SK-N-SH (cell line): ENCODE measurements around the gene TOR4A. TPM values are rescaled to one million over a fixed set of nuclear protein-coding genes. Genes with fewer than 3 reads are reported as not detected.

Experiments
- CTCF ChIA-PET: fragments of 300-600, 350-600 bp; formaldehyde crosslinking; extraction: SDS; loops from one replicate; lab custom pipeline; 2021; lab: Yijun Ruan, JAX
- POLR2A ChIA-PET: fragments of 350-600 bp; sonication (Branson Sonifier 250); formaldehyde crosslinking; extraction: SDS; loops from one replicate; lab custom pipeline; 2020; ENCODE audit warnings: antibody characterized with exemption, inconsistent platforms; lab: Yijun Ruan, JAX
- DNase-seq: peaks from one replicate; pipeline ENCODE4 v3.0.0; 2012
- H2AFZ ChIP-seq: fragments of 200-600 bp; sonication (generic); 2 replicates; pipeline ENCODE4 v1.8.1; 2016; ENCODE audit warnings: antibody characterized with exemption, mild to moderate bottlenecking, low read depth
- H3F3A ChIP-seq: fragments of 200-600 bp; sonication (generic); replicated peaks from 2 replicates; pipeline ENCODE3; 2016; ENCODE audit warnings: antibody characterized with exemption, mild to moderate bottlenecking; ENCODE audit not compliant: insufficient read depth
- H3K27ac ChIP-seq, 2 experiments: fragments of 200-500 bp in 1 of 2; fragments of 200-600 bp in 1 of 2; sonication (Bioruptor generic) in 1 of 2; sonication (generic), shearing (Covaris generic) in 1 of 2; 2 replicates each; pipeline versions ENCODE4 v1.5.1 to v1.6.1; 2014 to 2016; ENCODE audit warnings: low read depth in 2 of 2, inconsistent platforms in 1 of 2, low read length in 1 of 2, mild to moderate bottlenecking in 1 of 2, mixed read lengths in 1 of 2
- H3K27me3 ChIP-seq: fragments of 200-600 bp; sonication (generic), shearing (Covaris generic); 2 replicates; pipeline ENCODE4 v1.6.1; 2016; ENCODE audit warnings: mixed run types; ENCODE audit not compliant: insufficient read depth
- H3K36me3 ChIP-seq, 2 experiments: fragments of 200-500 bp in 1 of 2; fragments of 200-600 bp in 1 of 2; sonication (Bioruptor generic) in 1 of 2; sonication (generic) in 1 of 2; replicated peaks in 1 of 2; 2 replicates each; pipeline versions ENCODE3 to v1.5.1; 2014 to 2016; ENCODE audit warnings: low read length in 1 of 2, mild to moderate bottlenecking in 1 of 2; ENCODE audit not compliant: insufficient read depth in 2 of 2, control insufficient read depth in 1 of 2
- H3K4me1 ChIP-seq, 2 experiments: fragments of 200-500 bp in 1 of 2; fragments of 200-600 bp in 1 of 2; sonication (Bioruptor generic) in 1 of 2; sonication (generic), shearing (Covaris generic) in 1 of 2; 2 replicates each; pipeline versions ENCODE4 v1.5.1 to v1.6.1; 2014 to 2016; ENCODE audit warnings: low read depth in 1 of 2, low read length in 1 of 2, mixed run types in 1 of 2; ENCODE audit not compliant: insufficient read depth in 2 of 2, control insufficient read depth in 1 of 2
- H3K4me2 ChIP-seq: fragments of 200-600 bp; sonication (generic), shearing (Covaris generic); 2 replicates; pipeline ENCODE4 v1.6.1; 2017; ENCODE audit warnings: mixed run types
- H3K4me3 ChIP-seq, 2 experiments: fragments of 200-500 bp in 1 of 2; fragments of 200-600 bp in 1 of 2; sonication (Bioruptor generic) in 1 of 2; sonication (generic), shearing (Covaris generic) in 1 of 2; 2 replicates each; pipeline versions ENCODE4 v1.5.1 to v1.8.1; 2014 to 2016; ENCODE audit warnings: low read depth in 2 of 2, inconsistent platforms in 1 of 2, low read length in 1 of 2, mild to moderate bottlenecking in 1 of 2, mixed read lengths in 1 of 2, moderate library complexity in 1 of 2
- H3K79me2 ChIP-seq: fragments of 200-600 bp; sonication (generic); 2 replicates; pipeline ENCODE4 v1.8.1; 2017; ENCODE audit warnings: mild to moderate bottlenecking; ENCODE audit not compliant: insufficient read depth
- H3K9ac ChIP-seq: fragments of 200-600 bp; sonication (generic); 2 replicates; pipeline ENCODE4 v1.6.1; 2017; ENCODE audit warnings: mixed run types
- H3K9me2 ChIP-seq: fragments of 200-600 bp; sonication (generic); 2 replicates; pipeline ENCODE4 v1.6.1; 2017; ENCODE audit warnings: mixed run types
- H3K9me3 ChIP-seq: fragments of 200-600 bp; sonication (generic); 2 replicates; pipeline ENCODE4 v1.6.1; 2017; ENCODE audit warnings: mixed run types, mild to moderate bottlenecking, moderate library complexity
- H4K20me1 ChIP-seq: fragments of 200-600 bp; sonication (generic); 2 replicates; pipeline ENCODE4 v1.6.1; 2017; ENCODE audit warnings: mild to moderate bottlenecking, mixed run types; ENCODE audit not compliant: insufficient read depth
- CTCF ChIP-seq: fragments of 200-600 bp; sonication (generic); IDR thresholded peaks from 2 replicates; pipeline ENCODE4 v1.6.1; 2017; ENCODE audit warnings: antibody characterized with exemption, mild to moderate bottlenecking, moderate library complexity
- ELF1 ChIP-seq: IDR thresholded peaks from 2 replicates; pipeline ENCODE4 v1.4.0; 2012
- EP300 ChIP-seq, 2 experiments: IDR thresholded peaks; 2 replicates each; pipeline versions ENCODE4 v1.4.0 to v1.6.1; 2012; ENCODE audit warnings: borderline replicate concordance in 1 of 2, low read depth in 1 of 2, low read length in 1 of 2
- EZH2phosphoT487 ChIP-seq: fragments of 200-600 bp; sonication (generic); IDR thresholded peaks from 2 replicates; pipeline ENCODE4 v1.6.1; 2017; ENCODE audit warnings: low read depth, mixed run types, mild to moderate bottlenecking, antibody characterized with exemption, moderate library complexity, borderline replicate concordance
- FOSL2 ChIP-seq: IDR thresholded peaks from 2 replicates; pipeline ENCODE4 v1.4.0; 2012; ENCODE audit warnings: low read depth, mild to moderate bottlenecking, moderate library complexity, borderline replicate concordance
- IRF3 ChIP-seq: fragments of 150-350 bp; IDR thresholded peaks from 2 replicates; pipeline ENCODE4 v1.6.1; 2016; ENCODE audit warnings: mild to moderate bottlenecking, low read depth, low read length
- JUND ChIP-seq: IDR thresholded peaks from 2 replicates; pipeline ENCODE4 v1.4.0; 2012
- MXI1 ChIP-seq: IDR thresholded peaks from 2 replicates; pipeline ENCODE4 v1.6.1; 2012; ENCODE audit warnings: mild to moderate bottlenecking, low read depth, low read length, improper control_type of control experiment
- NFIC ChIP-seq: IDR thresholded peaks from 2 replicates; pipeline ENCODE4 v1.4.0; 2012; ENCODE audit warnings: borderline replicate concordance
- NRF1 ChIP-seq: IDR thresholded peaks from 2 replicates; pipeline ENCODE4 v1.6.1; 2012; ENCODE audit warnings: low read depth, mild to moderate bottlenecking, low read length
- PBX3 ChIP-seq: IDR thresholded peaks from 2 replicates; pipeline ENCODE4; 2012
- RAD21 ChIP-seq: IDR thresholded peaks from 2 replicates; pipeline ENCODE4 v1.6.1; 2012; ENCODE audit warnings: mild to moderate bottlenecking, low read length
- RCOR1 ChIP-seq: fragments of 150-350 bp; IDR thresholded peaks from 2 replicates; pipeline ENCODE4 v1.6.1; 2017; ENCODE audit warnings: antibody characterized with exemption, low read length
- RFX5 ChIP-seq: IDR thresholded peaks from 2 replicates; pipeline ENCODE4 v1.6.1; 2012; ENCODE audit warnings: mild to moderate bottlenecking, improper control_type of control experiment, low read length
- SIN3A ChIP-seq: IDR thresholded peaks from 2 replicates; pipeline ENCODE4 v1.6.1; 2012; ENCODE audit warnings: low read depth, mild to moderate bottlenecking, low read length, moderate library complexity, borderline replicate concordance
- SMC3 ChIP-seq: IDR thresholded peaks from 2 replicates; pipeline ENCODE4 v1.6.1; 2012; ENCODE audit warnings: low read depth, low read length, improper control_type of control experiment
- TEAD4 ChIP-seq: IDR thresholded peaks from 2 replicates; pipeline ENCODE4 v1.4.0; 2012; ENCODE audit warnings: mild to moderate bottlenecking, borderline replicate concordance; ENCODE audit not compliant: insufficient read depth
- USF2 ChIP-seq: fragments of 150-350 bp; IDR thresholded peaks from 2 replicates; pipeline ENCODE4 v1.6.1; 2017; ENCODE audit warnings: antibody characterized with exemption, low read length, low read depth, borderline replicate concordance
- YY1 ChIP-seq: IDR thresholded peaks from 2 replicates; pipeline ENCODE4 v1.4.0; 2012; ENCODE audit warnings: low read depth, mild to moderate bottlenecking
- WGBS: methylation state at CpG from one replicate; pipeline ENCODE4 v1.1.6; 2017; ENCODE audit warnings: low lambda C conversion rate; 5-methylcytosine and 5-hydroxymethylcytosine counted together
- polyA plus RNA-seq, 3 experiments: library from polyadenylated mRNA; depleted of rRNA; stranded (reverse); fragments of >200 nt; gene quantifications; 2 replicates each; pipeline ENCODE4 v1.2.3, GENCODE V29; 2012

The TOR4A gene
- polyA plus RNA-seq, 1 of the 3 experiments (the other 2 are of a cell fraction), result 0.81 TPM

GRCh38 chr9:137319011-137319738 lies 41.6 kb downstream of the TOR4A start:
- 93% methylated on average over 11 of the region's 26 CpGs for WGBS
- Histone ChIP-seq H3F3A (no peaks in the 10 kb centered on the region), H3K27me3 (no peaks in the 10 kb centered on the region), H3K9me3 (no peaks in the 10 kb centered on the region), H3K36me3 (no peaks in the 10 kb centered on the region), H3K79me2 (no peaks in the 10 kb centered on the region), H4K20me1 (no peaks in the 10 kb centered on the region), H3K4me3 (no peak overlapping the region), H3K27ac (no peak overlapping the region), H3K9ac (no peak overlapping the region), H3K4me1 (peaks cover 0 to 4% of the 10 kb centered on the region in 2 experiments; a peak in 1 of 4 replicates), H3K9me2 (no peaks in the 10 kb centered on the region), H3K4me2 (no peak overlapping the region), H2AFZ (no peak overlapping the region)
- ChIA-PET POLR2A (no interaction called here), CTCF (interaction anchor here (1.6 to 7.5 kb wide), 2 partner anchors 17 to 32 kb away, joined by 4 to 74 read pairs; partner anchors contain the start of gene NRARP)
- no peak for TF ChIP-seq RAD21
- TF ChIP-seq RFX5, result no peak
- TF ChIP-seq RCOR1, result no peak
- no peak for TF ChIP-seq TEAD4
- no peak for TF ChIP-seq EZH2phosphoT487
- no peak for TF ChIP-seq NRF1
- TF ChIP-seq IRF3, result no peak
- TF ChIP-seq NFIC, result no peak
- TF ChIP-seq EP300 (IDR thresholded peaks at IDR 0.05; ENCODE audit: borderline replicate concordance in 1 of 2, low read depth in 1 of 2, low read length in 1 of 2), result no peak
- no peak for TF ChIP-seq FOSL2
- TF ChIP-seq YY1, result no peak
- TF ChIP-seq SIN3A, result no peak
- no peak for TF ChIP-seq JUND
- no peak for TF ChIP-seq MXI1
- TF ChIP-seq SMC3, result no peak
- TF ChIP-seq ELF1, result no peak
- no peak for TF ChIP-seq PBX3
- no peak for TF ChIP-seq CTCF
- TF ChIP-seq USF2, result no peak
- DNase-seq, result peak; percentile 62
